NCI-H2196 treated with DMSO at 0.1 percent for 48 hours (cell line): ENCODE data around the gene TAF4.
"Not testable (repeated sequence)": the region's sequence is repeated elsewhere in the genome, so short reads cannot be mapped to it uniquely, and the experiment has no call there.

Experiments used
- DNase-seq: peaks from one replicate; lab custom pipeline; 2025; ENCODE audit not compliant: unreplicated experiment; lab: John Stamatoyannopoulos, UW

TAF4 gene

DNA sequence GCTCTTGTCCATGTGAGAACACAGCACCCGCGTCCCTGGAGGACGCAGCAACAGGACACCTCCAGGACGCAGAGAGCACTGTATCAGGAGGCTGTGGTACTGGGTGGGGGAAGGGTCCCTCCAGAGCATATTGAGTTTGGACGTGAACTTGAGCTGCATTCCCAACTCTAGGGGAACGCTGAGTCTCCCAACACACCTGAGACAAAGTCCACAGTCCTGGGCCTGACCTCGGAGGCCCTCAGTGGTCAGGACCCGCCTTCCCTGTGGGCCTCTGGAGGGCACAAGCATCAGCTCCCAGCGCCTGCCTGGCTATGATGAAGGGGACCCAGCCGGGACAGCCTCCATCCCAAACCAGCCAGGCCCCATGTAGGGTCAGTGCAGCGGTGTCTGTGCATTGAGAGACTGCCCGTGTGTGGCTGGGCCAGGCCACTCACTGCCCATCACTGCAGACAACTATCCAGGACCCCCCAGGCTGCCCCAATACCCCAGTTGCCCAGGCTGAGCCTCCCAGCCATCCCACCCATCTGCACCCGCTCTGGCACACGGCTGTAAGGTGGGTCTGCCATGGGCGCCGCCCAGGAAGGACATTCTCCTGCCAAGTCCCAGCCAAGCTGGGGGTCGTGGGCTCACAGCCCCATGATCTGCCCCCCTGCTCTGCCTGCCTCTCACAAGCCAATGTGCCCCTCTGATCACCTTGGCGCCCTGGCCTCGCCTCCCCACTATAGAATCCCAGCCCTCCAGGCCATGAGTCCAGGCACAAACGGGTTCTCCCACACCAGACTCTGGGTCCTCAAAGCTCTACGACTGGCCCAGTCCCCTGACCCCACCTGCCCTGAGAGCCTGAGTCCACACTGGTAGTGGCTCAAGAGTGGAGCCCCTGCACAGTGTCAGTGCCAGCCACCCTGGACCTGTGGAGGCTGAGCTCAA, 115.7 kb downstream of the TAF4 start:
- no peak for DNase-seq

DNA sequence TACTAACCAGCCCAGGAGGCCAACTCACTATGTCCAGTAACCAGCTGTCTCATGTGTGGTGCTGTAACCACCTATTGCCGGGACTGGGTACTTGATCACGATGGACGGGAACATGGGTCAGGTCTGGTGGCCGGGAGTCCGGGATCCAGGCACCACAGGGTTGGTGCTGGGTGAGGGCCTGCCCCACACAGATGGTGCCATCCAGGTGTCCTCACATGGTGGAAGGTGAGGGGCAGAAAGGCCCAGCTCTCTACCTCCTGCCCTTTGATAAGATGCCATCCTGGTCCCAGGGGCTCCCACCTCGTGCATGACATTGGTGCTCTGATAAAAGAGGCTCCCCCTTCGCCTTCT, 116.3 kb downstream of the TAF4 start:
- DNase-seq = no peak

DNA sequence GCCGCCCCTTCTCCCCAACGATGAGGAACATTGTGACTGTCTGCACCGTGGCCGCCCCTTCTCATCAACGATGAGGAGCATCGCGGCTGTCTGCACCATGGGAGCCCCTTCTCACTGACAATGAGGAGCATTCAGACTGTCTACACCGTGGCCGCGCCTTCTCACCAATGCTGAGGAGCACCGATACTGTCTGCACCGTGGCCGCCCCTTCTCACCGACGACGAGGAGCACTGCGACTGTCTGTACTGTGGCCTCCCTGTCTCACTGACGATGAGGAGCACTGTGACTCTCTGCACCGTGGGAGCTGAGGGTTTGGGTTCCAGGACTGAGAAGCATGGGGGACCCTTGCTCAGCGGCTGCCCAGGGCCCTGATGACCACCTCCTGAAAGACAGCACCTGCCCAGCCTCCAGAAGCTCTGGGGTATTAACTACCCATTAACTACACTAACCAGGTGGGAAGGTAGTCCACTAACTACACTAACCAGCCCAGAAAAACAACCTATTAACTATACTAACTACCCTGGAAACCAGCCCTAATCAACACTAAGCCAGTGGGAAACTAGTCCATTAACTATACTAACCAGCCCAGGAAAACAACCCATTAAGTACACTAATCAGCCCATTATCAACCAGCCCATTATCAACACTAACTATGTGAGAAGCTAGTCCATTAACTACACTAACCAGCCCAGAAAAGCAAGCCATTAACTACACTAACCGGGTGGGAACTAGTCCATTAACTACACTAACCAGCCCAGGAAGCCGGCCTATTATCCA, 116.9 kb downstream of the TAF4 start:
- DNase-seq = no peak

DNA sequence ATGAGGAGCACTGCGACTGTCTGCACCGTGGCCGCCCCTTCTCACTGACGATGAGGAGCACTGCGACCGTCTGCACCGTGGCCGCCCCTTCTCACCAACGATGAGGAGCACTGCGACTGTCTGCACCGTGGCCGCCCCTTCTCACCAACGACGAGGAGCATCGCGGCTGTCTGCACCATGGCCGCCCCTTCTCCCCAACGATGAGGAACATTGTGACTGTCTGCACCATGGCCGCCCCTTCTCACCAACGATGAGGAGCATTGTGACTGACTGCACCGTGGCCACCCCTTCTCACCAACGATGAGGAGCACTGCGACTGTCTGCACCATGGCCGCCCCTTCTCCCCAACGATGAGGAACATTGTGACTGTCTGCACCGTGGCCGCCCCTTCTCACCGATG, 117.6 kb downstream of the TAF4 start:
- not testable (repeated sequence) for DNase-seq

DNA sequence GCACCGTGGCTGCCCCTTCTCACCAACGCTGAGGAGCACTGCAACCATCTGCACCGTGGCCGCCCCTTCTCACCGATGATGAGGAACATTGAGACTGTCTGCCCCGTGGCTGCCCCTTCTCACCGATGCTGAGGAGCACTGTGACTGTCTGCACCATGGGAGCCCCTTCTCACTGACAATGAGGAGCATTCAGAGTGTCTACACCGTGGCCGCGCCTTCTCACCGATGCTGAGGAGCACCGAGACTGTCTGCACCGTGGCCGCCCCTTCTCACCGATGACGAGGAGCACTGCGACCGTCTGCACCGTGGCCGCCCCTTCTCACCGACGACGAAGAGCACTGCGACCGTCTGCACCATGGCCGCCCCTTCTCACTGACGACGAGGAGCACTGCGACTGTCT, 120.2 kb downstream of the TAF4 start:
- not testable (repeated sequence) for DNase-seq

DNA sequence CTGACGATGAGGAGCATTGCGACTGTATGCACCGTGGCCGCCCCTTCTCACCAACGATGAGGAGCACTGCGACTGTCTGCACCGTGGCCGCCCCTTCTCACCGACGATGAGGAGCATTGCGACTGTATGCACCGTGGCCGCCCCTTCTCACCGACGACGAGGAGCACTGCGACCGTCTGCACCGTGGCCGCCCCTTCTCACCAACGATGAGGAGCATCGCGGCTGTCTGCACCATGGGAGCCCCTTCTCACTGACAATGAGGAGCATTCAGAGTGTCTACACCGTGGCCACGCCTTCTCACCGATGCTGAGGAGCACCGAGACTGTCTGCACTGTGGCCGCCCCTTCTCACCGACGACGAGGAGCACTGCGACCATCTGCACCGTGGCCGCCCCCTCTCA, 120.7 kb downstream of the TAF4 start:
- DNase-seq = not testable (repeated sequence)

- no peak for DNase-seq
Observed at GRCh38 chr20:61942526-61942925, 123.2 kb downstream of the TAF4 start.

GRCh38 chr20:61941721-61942405, 123.8 kb downstream of the TAF4 start:
- no peak for DNase-seq

- no peak for DNase-seq
Observed at GRCh38 chr20:61940976-61941720, 124.5 kb downstream of the TAF4 start.

DNA sequence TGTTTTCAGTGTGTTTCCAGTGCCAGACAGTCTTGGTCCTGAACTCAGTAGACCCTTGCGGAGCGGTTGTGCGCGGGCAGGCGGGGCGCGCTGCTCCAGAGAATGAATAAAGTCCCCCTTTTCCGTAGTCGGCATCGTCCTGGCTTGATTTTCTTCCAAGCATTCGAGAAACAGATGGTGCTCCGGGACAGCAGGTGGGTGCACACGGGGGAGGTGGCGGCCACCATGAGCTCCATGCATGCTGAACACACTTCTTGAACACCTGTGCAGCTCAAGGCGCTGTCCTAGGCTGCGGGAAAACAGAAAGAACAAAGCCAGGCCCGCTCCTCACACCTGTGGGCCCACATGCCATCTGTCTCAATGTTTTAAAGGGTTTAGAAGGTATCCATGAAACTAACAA, 125.2 kb downstream of the TAF4 start:
- no peak for DNase-seq

- no peak for DNase-seq
Observed at GRCh38 chr20:61939691-61940360, 125.9 kb downstream of the TAF4 start.

DNA sequence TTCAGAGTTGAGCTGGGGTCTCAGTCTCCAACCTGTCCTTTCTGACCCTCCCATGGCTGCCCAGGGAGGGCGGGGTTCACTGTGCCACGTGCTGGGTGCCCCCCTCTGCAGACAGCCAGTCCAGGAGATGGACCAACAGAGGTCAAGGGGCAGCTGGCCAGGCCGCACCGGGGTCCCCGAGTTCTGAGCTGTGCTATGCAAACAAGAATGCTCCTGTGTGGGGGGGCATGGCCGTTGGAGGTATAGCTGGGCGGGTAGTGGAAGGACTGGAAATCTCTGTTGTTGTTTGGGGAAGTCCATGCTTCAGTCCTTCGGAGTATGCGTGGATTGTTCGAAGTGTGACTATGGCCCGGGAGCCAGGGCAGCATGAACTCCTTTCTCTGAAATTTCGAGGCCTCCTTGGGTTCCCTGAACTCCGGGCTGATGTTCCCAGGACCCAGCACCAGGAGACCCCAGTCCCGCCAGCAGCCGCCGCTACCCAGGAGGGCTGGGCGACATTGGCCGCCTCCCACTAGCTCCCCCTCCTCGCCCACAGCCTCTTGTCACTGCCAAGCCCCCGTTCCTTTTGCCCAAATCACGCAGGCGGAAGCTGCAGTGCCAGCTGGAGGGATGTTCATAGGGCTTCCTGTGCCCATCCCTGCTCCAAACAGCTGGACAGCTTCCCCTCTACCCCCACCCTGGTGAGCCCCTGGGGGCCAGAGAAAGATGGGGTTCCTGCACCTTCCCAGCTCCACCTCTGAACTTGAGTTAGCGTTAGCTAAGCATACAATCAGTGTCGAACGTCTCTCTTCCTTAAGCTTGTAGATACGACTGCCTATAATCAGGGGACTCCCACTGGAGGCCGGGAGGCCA, 126.6 kb downstream of the TAF4 start:
- no peak for DNase-seq

GRCh38 chr20:61937963-61938838, 127.5 kb downstream of the TAF4 start:
- no peak for DNase-seq

DNA sequence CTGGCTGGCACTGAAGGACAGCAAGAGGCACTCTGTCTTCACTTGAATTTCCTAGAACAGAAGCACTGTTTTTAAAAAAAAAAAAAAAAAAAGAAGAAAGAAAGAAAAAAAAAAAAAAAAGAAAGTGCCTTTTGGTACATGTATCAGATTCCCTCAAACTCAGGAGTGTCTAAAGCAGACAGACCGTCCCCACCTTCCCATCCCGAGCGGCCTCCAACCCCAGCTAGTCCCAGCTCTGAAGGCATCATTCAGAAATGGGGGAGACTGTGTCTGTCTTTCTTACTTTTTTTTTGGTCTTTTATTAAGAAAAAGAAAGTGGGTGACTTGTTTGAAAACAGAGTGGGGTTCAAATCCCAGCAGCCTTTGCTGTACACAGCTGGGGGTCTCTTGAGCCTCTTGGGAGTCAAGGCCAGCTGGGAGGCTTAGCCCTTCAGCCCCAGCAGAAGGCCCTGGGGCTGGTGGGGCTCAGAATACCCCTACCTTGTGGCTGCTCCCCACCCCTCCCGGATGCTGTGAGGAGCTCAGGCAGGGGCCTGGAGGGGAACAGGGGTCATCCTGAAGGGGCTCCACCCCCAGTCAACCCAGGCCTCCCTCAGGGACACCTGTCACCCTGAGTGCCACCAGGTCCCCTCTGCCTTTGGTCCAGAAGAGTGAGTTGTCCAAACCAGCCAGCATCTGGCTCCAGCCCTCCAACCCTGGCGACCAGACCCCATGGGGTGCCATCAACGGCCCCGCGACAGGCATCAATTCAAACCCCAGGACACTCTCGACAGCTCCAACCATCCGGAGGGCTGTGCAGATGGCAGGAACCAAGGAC, 128.3 kb downstream of the TAF4 start:
- DNase-seq = no peak

GRCh38 chr20:61936701-61937131, 129.0 kb downstream of the TAF4 start:
- DNase-seq = no peak

DNA sequence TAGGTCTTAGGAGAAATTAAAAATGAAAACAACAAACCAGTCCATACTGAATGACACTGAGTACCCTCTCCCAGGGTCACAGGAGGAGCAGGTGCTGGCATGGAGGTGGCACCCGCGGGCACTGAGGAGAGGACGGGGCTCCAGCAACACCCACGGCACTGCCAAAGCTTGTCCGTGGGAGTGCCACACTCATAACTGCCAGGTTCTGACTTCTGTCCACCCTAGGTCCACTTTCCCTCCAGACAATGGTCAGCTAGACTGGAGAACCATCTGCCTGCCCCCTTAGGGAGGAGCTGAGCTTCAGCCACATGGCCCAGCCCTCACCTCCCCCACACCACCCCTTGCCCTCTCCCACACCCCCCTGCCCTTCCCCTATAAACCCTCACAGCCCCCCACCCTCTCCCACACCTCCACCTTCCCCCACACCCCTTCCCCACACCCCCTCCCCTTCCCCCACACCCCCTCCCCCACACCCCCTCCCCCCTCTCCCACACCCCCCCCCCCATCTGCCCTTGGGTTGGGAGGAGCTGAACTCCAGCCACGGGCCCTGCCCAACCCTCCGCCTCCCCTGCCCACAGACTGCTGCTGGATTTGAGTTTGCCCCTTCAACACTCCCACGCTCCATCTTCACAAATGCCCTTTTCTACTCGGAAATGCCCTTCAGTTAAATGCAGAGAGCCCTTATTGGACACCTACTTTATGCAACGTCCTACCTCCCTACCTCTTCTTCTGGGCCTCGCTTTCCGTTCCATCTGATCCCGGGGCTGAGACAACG, 129.6 kb downstream of the TAF4 start:
- no peak for DNase-seq
